Activated CD8-positive, alpha-beta memory T cell treated with anti-CD3 and anti-CD28 coated beads for 48 hours (primary cell): ENCODE measurements around the gene PKIB.
"Not testable (repeated sequence)": the region's sequence is repeated elsewhere in the genome, so short reads cannot be mapped to it uniquely, and the experiment has no call there.

Experiments
- DNase-seq, 3 experiments: peaks; one replicate each; pipeline ENCODE4 v3.0.0-alpha.2; 2020; ENCODE audit warnings: low read depth in 2 of 3, low spot score in 2 of 3

The PKIB gene

GRCh38 chr6:122620428-122620827 is 10.2 kb downstream of the PKIB start:
- no peak for DNase-seq

- no peak for DNase-seq
These were observed 10.7 kb downstream of the PKIB start for GRCh38 chr6:122620902-122621301.

DNA sequence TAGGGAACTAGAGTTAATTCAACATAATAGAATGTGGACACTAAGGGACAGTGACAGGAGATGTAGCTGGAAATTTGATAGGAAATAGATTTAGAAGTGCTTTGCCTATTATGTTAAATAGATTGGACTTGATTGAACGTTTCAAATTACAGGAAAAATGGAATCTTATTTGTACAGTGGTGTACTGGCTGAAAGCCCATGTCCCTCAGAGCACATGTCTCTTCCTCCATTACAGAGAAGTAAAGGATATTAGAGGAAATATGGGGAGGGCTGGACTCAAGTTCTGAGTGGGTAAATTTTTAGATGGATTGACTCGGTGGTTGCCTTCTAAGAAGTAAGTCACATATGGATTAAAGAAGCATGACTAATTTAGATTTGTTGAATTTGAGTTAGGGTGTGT is 11.4 kb downstream of the PKIB start:
- DNase-seq, result no peak

- DNase-seq, result no peak
These were observed 12.3 kb downstream of the PKIB start for GRCh38 chr6:122622479-122622878.

GRCh38 chr6:122623279-122623678 is 13.1 kb downstream of the PKIB start:
- DNase-seq, result no peak

DNA sequence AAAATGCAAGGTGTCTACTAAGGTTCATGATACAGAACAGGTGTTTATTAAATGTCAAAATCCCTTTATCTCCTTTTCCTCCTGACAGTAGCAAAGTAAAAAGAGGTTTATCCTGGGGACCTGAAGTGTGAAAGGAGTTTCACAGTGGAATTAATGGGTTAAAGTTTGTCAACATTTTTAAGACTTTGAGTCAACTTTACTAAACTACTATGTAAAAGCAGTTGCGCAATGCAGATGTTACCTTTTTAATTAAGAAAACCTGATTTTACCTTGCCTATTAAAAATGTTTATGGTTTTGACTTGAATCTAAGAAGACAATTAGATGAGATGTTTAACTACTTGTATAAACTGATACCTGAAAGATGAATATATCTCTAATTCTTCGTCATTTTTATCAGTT is 14.6 kb downstream of the PKIB start:
- DNase-seq, result no peak

- no peak for DNase-seq
These were observed 18.5 kb downstream of the PKIB start for GRCh38 chr6:122628714-122629113.

DNA sequence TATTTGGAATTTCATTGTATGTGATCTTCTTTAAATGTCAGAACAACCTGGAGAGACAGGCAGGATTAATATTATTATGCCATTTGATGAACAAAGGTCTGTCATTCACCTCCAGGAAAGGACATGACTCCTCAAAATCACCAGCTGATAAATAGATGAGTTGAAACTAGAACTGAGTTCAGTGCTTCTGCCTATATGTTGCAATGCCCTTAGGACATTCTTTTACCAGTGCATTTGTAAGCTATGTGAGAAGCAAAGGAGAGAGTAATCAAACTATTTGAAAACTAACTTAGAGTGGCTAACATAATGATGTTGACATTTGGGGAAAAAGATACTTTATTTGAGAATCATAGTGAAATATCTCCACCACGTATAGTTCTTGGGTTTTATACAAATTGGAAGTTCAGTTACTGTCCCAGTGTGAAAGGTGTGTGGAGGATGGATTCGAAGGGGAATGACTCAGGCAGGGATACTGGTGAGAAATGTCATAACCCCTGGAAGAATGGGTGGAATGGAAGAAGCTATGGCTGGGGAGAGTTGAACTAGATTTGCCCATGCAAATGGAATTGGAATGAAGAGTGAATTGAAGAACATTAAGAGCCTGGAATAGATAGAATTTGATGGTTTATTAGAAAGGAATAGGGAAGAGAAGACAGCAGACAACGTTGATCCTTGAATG is 21.5 kb downstream of the PKIB start:
- DNase-seq, result no peak

DNA sequence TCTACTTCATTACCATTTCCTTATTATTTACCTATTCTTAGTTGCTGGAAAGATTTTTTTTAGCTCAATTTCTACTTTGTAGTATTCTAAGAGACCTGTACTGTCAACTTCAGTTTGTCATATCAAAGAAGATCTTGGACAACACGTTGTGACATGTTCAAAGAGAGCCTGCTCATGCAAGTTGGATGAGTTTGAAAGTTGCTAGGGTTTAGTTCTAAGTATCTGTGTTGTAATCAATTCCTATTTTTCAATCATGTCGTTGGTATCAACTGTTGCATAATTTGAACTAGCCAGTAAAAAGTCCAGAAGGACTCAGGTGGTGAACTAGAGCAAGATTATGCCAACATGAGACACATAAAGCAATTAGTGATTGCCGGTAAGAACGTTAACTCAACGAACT is 30.2 kb downstream of the PKIB start:
- no peak for DNase-seq

DNA sequence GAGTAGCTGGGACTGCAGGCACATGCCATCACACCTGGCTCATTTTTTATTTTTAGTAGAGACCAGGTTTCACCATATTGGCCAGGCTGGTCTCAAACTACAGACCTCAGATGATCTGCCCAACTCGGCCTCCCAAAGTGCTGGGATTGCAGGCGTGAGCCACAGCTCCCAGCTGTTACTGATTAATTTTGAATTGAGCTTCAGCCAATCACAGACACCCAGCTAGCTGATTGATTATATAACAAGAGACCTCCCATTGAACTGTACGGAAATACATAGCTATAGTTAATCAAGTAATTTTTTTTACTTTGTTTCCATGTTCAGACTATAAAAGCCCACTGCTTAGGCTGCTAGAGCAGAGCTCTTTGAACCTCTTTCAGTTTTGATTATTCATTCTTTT is 31.6 kb downstream of the PKIB start:
- no peak for DNase-seq

DNA sequence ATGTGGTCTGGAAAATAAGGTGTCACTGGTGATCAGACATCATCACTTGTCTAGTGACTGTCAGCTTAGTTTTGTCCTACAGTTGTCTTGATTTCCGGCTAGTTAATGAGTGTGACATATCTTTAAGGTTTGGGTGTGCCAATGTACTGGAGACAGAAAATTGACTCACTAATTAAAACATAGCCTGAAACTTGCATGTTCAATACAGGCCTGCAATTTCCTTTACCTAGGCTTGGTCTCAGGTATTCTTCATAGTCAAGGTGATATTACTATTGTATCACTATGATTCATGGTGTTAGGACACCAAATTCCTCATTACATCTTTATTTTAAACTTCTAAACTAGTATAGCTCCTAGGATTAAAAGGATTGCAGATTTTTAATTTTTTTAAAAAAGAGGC is 32.4 kb downstream of the PKIB start:
- not testable (repeated sequence) for DNase-seq

GRCh38 chr6:122645256-122645655 is 35.1 kb downstream of the PKIB start:
- no peak for DNase-seq

DNA sequence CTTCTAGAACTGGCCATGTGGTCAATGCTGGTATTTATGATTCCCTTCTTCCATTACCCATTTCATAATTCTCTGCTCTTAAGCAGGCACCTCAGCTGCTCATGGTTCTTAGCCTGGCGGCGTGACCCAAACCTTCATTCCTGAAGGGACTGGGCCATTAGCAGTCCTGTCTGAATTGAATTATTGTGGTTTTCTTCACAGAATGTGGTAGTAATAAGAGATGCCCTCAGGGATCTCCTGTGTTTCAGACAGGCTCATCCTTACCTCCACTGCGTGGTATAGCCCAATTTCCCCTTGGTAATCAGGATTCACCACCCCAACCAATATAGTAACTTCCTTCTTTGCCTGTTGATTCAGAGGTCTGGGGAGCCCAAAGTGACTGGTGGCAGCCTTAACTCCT is 37.6 kb downstream of the PKIB start:
- no peak for DNase-seq

DNA sequence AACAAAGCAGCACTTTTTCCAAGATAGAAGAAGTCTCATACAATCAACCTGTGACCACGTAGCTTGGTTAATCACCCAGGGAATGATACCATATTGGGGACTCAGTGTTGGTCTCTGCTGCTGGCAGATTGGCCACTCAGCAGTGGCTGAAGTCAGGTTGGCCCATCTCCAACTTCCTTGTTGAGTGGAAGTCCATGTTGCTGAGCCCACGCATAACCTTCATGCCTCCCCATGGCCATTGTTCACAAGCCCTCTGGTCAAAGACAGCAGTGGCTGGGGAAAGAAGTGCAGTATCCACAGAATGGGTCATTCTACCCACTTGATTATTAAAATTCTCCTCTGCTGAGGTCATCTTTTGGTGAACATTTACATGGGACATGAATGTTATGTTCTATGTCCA is 38.5 kb downstream of the PKIB start:
- DNase-seq, result no peak

- no peak for DNase-seq
These were observed 39.5 kb downstream of the PKIB start for GRCh38 chr6:122649701-122650100.

DNA sequence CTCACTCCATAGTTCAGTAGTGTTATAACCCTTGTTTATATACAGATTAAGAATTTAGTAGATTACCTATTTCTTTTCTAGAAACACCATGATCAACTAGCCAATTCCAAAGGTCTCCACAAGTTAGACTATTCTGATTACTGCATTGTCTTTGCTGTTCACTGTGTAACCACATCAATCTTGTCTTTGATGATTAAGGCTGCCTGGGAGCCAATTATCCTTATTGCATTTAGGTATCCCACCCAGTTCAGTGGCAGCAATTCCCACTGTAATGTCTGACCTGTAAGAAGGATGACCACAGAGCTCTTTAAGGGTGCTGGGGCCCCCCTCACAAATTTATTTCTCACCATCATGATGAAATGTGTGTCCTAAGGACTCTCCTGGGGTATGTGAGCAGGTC is 40.2 kb downstream of the PKIB start:
- DNase-seq, result no peak

DNA sequence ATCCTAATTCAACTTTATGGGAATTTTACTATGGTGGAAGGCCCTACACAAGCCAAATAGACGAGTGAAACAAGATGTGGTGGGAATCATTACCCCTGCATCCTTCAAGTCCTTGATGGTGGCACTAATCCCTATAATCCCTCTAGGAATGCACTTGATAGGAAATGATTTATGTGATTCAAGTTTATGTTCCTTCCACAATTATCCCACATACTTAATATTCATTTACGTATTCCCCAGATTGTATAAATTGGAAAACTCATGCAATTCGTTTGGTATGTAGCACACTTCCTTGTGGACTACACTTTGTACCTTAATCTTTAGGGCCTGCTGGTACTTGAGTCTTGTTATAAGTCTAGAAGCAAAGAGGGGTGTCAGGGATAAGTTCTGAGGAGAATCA is 40.8 kb downstream of the PKIB start:
- no peak for DNase-seq

- no peak for DNase-seq
These were observed 41.4 kb downstream of the PKIB start for GRCh38 chr6:122651604-122652003.

DNA sequence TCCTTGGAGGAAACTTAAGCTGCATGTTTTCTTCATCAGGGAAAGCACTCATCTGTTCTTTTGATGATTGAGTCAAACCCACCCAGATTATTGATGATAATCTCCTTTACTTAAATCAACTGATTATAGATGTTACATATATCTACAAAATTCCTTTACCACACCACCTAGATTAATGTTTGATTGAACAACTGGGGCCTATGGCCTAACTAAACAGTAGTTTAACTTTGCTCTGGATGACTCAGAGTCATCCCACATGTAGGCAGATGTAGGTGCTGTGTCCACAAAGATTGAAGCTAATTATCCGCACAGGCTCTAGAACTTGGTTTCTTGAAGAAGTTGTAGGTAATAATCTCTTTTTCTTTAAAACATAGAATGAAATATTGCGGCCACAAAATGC is 42.2 kb downstream of the PKIB start:
- no peak for DNase-seq

DNA sequence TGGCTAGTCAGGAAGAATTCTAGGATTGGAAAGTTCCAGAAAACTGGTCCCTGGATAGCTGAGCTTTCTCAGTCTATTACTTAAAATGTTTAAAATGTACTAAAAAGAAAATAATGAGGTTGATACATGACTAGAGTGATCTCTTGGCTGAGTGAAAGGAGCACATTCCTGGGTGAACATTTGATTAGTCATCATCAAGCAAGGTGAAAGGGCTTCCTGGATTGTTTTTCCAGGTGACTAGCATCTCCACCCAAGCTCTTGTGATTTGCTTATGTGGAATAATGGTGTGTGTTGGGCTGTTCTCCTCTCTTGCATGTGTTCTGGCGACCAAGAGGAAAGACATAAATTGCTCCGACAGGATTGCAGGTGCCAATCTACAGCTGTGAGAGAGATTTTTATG is 42.9 kb downstream of the PKIB start:
- DNase-seq, result no peak

DNA sequence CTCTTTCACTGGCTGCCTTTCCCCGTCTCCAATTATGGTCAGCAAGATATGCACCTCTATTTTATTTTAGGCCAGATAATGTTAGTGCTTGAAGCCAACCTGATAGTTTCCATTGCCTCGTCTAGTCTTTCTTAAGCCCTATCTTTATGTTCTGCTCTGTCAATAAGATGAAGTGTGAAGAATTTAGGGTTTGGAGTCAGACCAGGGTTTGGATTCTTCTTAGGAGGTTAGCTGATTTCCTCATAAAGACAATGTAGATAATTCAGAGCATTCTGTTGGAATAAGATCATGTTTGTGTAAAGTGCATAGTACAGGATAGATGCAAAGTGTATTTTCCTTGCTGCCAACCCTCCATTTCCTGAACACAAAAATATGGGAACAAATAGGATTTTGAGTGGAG is 43.8 kb downstream of the PKIB start:
- DNase-seq, result no peak

- no peak for DNase-seq
These were observed 47.4 kb downstream of the PKIB start for GRCh38 chr6:122657601-122658000.

DNA sequence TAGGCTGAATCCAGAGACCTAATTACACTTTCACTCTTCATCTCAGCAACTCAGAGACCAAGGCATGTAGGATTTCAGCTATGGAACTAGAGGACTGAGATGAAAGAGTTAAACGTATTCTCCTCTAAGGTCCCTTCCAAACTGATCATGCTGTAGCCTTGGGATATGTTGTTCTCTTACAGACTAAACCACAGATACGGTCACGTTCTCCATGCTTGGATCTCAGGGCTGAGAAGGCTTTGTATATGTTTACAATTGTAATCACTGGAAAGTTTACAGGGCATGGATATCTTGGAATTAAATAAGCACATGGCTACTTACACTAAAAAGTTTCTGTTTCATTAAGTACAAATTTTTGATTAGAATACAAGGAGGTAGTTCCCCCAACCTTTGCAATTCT is 50.1 kb downstream of the PKIB start:
- no peak for DNase-seq

DNA sequence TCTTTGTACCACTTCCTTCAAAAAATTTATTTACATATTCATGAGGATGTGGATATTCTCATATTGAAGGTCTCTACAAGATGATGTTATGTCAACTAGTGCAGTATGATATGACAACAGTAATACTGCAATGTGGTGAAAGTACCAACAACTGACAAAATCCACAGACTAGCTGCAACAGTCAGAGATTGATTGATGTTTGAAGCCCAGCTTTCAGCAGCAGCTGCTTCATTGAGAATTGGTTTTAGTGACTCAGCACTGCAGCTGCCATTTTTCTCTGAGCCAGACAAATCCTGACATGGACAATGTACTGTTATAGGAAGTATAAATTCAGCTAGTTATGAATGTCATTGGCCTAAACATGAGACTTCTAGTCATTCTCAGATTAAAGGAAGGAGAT is 53.8 kb downstream of the PKIB start:
- no peak for DNase-seq
